HCEC 1CT (cell line): Measurements from ENCODE around the gene TMEM145.
A peak's percentile ranks its signal among the peaks of the same experiment; 100 is the strongest.
"Not testable (repeated sequence)": the region's sequence is repeated elsewhere in the genome, so short reads cannot be mapped to it uniquely, and the experiment has no call there.

Source experiments
- DNase-seq: peaks from one replicate; pipeline ENCODE4 v3.0.0-alpha.2; 2017

TMEM145 gene

DNA sequence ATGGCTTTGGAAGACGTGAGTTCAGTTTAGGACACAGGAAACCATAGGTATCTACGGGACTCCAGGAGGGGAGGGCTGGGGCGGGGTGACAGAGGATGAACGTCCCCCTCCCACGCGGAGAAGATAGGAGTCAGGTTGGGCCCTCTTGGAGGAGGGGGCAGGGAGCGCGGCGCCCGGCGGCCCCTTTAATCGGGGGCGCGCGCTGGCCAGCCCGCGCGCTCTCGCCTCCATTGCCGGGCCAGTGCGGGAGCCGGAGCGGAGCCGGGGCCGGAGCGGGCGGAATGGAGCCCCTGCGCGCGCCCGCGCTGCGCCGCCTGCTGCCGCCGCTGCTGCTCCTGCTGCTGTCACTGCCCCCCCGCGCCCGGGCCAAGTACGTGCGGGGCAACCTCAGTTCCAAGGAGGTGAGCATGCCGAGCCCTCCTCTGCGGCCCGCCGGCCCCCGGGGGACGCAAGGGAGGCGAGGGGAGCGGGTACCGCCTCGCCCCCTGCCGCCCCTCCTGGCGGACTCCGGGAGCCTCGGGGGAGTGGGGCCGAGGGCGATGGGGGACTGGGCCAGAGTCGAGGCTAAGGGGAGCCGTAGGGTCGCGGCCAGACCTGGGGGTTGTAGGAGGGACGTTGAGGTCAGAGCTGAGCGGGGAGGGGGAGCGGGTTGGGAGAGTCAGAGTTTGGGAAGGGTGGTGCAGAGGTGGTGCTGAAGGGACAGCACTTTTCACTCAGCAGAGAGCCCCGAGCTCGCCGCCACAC lies at the start of gene TMEM145:
TSS of gene TMEM145 (plus strand) at position 214 of the 744 bp plus-strand sequence. CDS start at position 282, 68 bp downstream.
- peak; percentile 30 for DNase-seq

DNA sequence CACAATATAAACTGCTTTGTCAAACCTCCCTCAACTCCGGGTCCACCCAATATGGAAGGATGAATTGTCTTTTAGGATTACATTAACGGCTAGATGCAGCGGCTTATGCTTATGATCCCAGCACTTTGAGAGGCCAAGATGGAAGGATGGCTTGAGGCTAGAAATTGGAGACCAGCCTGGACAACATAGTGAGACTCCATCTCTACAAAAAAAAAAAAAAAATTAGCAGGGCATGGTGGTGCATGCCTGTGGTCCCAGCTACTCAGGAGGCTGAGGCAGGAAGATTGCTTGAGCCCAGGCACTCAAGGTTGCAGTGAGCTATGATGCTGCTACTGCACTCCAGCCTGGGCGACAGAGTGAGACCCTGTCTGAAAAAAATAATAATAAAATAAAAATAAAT lies 47.0 kb upstream of the TMEM145 start:
- DNase-seq = not testable (repeated sequence)

DNA sequence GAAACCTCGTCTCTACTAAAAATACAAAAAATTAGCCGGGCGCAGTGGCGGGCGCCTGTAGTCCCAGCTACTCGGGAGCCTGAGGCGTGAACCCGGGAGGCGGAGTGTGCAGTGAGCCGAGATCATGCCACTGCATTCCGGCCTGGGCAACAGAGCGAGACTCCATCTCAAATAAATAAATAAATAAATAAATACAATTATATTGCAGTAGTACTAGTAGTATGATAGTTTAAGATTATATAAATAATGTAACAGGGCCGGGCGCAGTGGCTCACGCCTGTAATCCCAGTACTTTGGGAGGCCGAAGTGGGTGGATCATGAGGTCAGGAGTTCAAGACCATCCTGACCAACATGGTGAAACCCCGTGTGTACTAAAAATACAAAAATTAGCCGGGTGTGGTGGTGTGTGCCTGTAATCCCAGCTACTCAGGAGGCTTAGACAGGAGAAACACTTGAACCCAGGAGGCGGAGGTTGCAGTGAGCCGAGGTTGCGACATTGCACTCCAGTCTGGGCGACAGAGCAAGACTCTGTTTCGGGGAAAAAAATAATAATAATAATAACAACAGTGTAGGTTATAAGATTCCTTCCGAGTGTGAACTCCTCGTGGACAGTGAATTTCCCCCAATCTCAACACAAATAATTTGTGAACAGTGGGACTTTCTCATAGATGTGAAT lies 46.0 kb upstream of the TMEM145 start:
- DNase-seq = not testable (repeated sequence)

DNA sequence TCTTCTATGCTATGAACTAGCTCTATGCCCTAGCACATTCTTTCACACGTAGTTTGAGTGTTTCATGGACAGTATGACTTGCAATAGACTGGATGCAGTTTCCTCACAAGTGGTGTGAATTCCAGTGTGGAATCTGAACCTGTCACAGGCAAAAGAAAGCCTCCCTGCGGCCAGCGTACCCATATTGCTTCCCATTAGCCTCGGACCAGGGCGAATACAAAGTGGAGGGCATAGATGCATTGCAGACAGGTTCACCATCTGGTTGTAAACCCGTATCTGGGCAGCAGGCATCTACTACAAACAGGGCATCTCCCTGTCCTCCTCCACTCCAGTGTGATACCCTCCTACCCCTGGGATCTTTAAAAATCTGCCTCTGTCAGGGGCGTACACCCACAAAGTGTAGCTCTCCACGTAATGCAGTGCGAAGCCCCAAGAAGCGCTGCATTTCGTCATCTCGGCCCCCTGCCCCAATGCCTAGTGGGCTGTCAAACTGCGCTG lies 45.4 kb upstream of the TMEM145 start:
- DNase-seq = no peak

DNA sequence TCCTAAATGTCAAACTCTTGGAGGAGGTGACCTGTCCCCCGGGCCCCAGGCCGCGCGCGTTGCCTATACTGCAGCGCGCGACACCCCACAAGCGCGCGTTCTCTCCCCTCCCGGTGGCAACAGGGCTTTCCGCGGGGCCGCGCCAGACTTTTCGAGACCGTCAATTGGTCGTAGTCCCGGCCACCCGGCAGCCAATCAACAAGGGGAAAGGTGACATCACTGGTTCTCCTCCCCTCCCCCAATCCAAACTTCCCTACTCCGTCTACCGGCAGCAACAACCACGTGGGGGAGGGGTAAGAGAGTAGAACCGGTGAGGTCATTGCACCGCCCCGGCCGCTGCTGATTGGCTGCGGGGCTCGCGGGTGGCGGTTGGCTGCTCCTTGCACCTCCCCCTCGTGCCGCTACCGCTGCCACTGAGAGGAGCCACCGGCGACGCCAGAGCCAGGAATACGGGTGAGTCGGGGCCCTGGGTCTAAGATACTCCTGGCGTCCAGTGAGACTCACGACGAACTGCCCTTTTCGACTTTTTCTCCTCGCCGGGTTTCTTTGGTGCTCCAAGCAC lies 44.9 kb upstream of the TMEM145 start:
- DNase-seq = peak; percentile 99

DNA sequence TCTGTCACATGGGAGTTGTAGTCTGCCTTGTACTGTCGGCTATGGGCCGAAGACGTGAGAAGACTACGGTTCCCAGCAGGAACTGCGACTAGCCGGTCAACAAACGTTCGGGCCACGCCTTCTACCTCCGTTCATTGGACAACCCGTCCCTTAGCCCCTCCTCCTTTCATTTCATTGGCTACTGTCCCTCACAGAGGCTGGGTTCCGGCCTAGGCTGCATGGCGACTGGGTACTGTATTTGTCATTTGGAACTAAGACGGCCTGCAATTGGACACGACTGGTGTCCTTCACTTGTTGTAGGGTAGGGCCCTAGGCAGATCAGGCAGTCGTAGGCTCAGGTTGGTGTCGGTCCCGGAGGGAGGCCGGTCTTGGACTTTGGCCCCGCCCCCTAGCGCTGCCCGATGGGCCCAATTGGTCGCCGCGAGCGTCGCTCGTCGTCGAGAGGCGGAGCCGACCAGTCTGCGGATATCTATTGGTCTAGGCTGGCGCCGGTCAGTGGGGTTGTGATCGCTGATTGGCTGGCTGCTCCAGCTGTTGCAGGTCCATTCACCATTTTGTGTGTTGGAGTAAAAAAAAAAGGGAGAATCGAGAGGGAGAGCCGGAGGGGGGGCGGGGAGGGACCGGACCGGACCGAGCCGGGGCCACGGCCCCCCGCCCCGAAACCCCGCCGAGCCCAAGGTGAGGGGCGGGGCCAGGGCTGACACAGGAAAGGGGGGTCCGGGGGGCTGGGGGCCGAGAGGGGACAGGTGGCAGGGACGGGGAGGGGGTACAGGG lies 44.2 kb upstream of the TMEM145 start, which contains the start of gene CIC:
TSS of gene CIC (plus strand) at position 549 of the 774 bp plus-strand sequence. CDS start 2,532 bp downstream, outside the sequence.
- DNase-seq = peak; percentile 100

DNA sequence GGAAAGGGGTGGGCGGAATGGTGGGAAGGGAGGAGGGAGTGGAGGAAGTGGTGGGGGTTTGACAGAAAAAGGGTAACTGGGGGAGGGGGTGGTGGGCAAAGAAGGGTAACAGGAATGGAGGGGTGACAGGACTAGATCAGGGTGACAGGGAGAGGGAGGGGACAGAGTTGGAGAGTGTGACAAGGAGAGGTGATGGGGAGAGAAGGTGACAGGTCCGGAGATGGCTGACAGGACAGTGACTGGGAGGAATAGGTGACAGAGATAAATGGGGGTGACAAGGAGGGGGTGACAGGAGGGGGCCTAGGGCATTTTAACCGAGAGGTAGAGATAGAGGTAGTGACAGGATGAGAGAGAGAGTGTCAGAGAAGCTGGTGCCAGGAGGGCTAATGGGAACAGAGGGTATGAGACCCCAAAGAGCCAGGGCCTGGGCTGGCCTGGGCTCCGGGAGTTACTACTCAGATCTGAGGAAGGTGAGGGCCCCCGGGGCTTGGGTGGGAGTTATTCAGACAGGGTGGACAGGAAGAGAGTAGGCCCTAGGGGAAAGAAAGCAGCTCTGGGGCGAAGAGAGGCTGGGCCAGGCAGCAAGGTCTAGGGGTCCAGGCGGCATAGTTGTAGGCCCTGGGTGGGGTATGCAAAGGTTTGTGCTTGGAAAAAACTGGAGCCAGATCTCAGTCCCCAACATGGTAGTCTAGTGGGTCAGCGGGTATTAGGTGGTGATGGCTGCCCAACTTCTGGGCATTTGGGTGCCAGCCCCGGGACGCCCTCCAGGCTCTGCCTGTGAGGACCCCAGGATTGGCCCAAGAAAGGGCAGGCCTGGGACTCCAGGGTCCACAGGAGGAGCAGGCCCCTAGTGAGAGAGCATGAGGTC lies 43.4 kb upstream of the TMEM145 start:
- DNase-seq = no peak

DNA sequence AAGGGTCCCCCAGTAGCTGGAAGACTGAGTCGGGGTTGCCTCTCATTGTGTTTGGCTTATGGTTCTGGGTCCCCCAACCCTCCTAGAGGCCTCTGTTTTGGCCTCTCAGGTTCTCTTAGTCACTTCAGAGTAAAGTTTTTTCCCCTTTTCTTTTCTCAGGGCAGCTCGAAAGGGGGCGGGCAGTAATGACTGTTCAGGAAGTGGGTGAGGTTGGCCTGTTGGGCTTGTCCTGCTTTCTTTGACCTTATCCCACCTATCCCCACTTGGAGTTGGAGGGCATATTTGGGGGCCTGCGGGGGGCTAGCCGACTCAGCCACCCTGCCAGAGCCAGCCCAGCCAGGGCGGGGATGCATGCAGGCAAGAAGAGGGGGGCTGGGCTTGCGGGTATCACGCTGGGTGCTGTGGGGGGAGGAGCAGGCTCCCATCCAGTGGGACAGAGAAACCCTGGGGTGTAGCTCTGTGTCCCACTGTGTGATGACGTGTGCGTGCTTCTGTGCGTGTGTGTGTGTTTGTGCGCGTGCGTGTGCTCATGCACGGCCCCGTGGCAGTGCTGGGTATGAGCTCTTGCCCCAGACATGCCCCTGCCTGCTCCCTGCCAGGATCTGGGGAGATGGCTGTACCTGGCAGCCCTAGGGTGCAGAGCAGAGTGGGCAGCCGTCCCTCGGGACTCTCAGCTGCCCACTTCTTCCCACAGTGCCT lies 42.6 kb upstream of the TMEM145 start:
- peak; percentile 78 for DNase-seq

DNA sequence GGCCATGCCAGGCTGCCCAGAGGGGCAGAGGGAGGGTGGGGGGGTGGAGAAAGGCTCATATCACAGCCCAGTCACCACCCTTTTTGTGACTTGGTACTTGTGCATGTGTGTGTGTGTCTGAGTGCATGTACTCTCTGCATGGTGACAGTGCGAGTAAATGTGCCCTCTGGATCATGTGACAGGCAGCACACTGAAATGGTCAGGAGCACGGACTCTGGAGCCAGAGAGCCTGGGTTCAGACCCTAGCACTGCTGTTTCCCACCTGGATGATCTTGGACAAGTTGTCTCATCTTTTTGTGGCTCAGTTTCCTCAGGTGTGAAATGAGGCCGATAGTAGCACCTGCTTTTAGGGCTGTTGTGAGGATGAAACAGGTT lies 42.1 kb upstream of the TMEM145 start:
- DNase-seq = no peak

DNA sequence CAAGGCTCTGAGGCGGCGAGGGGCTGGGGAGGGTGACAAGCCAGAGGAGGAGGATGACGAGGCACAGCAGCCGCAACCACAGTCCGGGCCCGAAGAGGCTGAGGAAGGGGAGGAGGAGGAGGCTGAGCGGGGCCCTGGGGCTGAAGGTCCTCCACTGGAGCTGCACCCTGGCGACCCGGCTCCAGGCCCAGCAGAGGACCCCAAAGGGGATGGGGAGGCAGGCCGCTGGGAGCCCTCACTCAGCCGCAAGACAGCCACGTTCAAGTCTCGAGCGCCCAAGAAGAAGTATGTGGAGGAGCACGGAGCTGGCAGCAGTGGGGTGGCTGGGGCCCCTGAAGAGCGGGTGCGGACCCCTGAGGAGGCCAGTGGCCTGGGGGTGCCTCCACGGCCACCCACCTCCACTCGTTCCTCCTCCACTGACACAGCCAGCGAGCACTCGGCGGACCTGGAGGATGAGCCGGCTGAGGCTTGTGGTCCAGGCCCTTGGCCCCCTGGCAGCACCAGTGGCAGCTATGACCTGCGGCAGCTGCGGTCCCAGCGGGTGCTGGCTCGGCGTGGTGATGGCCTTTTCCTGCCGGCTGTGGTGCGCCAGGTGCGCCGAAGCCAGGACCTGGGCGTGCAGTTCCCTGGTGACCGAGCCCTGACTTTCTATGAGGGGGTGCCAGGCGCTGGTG lies 41.1 kb upstream of the TMEM145 start:
- DNase-seq = no peak

DNA sequence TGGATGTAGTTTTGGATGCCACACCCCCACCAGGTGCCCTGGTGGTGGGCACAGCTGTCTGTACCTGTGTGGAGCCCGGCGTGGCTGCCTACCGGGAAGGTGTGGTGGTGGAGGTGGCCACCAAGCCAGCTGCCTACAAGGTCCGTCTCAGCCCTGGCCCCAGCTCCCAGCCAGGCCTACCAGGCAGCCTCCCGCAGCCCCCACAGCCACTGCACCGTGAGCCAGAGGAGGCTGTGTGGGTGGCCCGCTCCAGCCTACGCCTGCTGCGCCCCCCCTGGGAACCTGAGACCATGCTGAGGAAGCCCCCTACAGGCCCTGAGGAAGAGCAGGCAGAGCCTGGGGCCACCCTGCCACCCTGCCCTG lies 40.6 kb upstream of the TMEM145 start:
- no peak for DNase-seq

DNA sequence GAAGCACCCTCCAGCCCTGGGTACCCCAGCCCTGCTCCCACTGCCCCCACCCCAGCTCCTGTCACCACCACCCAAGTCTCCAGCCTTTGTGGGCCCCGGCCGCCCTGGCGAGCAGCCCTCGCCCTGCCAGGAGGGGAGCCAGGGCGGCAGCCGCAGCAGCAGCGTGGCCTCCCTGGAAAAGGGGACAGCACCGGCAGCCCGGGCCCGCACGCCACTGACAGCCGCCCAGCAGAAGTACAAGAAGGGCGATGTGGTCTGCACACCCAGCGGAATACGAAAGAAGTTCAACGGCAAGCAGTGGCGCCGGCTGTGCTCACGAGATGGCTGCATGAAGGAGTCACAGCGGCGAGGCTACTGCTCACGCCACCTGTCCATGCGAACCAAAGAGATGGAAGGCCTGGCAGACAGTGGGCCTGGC lies 40.1 kb upstream of the TMEM145 start:
- no peak for DNase-seq

DNA sequence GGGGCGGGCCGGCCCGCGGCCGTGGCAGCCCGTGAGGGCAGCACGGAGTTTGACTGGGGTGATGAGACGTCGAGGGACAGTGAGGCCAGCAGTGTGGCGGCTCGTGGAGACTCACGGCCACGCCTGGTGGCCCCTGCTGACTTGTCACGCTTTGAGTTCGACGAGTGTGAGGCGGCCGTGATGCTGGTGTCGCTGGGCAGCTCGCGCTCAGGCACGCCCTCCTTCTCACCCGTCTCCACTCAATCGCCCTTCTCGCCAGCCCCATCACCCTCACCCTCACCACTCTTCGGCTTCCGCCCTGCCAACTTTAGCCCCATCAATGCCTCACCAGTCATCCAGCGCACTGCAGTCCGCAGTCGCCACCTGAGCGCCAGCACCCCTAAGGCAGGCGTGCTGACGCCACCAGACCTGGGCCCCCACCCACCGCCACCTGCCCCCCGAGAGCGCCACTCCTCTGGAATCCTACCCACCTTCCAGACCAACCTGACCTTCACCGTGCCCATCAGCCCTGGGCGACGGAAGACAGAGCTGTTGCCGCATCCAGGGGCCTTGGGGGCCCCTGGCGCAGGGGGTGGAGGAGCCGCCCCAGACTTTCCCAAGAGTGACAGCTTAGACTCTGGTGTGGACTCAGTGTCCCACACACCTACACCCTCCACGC lies 39.6 kb upstream of the TMEM145 start:
- no peak for DNase-seq

DNA sequence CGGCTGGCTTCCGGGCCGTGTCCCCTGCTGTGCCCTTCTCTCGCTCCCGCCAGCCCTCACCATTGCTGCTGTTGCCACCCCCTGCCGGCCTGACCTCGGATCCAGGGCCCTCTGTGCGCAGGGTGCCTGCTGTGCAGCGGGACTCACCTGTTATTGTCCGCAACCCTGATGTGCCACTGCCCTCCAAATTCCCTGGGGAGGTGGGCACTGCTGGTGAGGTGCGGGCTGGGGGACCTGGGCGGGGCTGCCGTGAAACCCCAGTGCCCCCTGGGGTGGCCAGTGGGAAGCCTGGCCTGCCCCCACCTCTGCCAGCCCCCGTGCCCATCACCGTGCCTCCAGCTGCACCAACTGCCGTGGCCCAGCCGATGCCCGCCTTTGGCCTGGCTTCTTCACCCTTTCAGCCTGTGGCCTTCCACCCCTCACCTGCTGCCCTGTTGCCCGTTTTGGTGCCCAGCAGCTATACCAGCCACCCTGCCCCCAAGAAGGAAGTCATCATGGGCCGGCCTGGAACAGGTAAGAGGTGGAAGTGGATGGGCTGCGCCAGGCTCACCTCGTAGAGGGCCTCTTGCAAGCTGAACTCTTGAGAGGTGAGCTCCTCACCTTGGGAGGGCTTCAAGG lies 38.9 kb upstream of the TMEM145 start:
- no peak for DNase-seq

DNA sequence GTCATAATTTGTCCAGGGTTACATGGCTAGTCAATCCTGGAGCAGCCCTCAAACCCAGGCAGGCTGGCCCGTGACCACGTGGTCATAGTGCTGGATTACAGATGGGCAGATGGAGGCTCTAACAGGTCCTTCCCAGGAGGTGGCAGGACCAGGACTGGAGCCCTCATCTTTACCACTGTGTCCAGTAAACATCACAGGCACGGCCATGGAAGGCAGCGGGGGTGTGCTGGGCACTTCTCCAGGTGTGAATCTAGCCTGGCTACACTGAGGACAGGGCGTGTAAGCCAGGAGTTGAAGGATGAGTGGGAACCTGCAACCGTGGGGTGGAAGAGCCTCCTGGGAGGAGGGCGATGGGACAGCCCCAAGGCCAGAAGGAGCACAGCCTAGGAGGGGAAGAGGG lies 38.0 kb upstream of the TMEM145 start:
- DNase-seq = no peak

DNA sequence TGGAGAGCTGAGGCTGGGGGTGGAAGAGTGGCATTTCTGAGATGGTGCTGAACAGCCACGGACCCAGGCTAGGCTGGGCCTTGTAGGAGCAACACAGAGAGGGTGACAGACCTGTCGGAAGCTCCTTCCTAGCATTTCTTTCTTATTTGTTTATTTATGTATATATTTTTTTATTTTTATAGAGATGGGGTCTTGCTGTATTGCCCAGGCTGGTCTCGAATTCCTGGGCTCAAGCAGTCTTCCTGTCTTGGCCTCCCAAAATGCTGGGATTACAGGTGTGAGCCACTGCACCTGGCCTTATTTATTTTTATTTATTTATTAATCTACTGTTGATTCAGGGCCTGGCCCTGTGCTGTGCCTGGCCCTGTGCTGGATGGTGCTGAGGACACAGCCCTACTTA lies 37.6 kb upstream of the TMEM145 start:
- DNase-seq = no peak

DNA sequence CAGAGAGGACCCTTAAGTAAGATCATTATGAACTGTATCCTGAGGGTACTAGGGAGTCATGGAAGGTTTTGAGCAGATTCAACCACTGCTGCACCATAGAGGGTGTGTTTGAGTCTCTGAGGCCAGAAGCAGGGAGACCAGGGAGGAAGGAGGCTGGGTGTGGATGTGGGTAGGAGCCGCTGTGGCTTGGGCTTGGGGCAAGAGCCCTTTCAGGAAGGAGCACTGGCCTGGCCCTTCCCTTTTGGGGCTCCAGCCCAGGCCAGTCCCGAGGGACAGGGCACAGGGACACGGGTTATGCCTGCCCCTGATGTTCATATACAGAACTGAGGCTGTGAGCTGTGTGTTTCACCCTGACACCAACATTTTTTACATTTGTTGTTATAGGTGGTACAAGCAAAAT lies 36.8 kb upstream of the TMEM145 start:
- DNase-seq = no peak

DNA sequence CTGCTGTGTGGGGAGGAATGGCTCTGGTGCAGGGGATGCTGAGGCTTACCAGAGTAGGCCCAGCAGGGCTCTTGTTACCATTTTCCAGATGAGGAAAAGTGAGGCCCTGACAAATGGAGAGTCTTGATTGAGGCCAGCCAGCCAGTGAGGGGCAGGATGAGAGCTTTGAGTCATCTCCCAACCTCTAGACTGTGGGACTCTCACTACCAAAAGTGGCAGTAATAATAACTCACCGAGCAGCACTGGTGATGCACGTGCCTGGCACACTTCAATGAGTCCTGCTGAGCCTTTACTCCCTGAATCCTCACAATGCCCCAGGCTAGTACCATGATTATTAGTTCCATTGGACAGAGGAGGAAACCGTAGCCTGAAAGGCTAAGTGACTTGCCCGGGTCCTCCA lies 36.3 kb upstream of the TMEM145 start:
- no peak for DNase-seq

DNA sequence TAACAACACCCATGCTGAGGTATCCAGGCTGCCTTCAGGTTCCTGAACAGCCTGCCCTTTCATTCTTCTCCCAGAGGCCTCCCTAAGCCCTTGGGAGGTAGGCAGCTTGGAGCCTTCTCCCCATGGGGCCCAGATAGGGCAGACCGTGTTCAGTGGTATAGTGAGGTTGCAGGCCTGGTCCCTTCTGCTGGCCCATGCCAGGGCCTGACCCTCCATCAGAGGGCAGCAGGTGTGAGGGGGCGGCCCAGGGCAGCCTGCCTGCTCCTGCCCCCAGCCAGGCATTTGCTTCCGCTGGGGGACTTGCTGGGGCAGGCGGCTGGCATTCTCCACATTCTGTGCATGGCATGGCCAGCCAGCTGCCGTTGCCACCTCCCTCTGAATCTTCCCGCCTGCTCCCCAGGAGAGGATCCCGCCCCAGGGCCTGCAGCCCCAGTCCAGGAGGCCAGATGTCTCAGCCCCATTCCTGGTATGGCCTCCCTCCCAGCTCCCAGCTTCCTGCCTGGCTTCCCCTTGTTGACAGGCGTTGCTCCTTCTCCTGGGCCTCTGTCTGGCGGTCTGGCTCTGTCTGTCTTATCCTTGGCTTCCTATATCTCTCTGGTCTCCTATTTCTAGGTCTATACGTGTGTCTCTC lies 35.2 kb upstream of the TMEM145 start:
- no peak for DNase-seq
